Prostate gland (tissue), 2 donors: ENCODE results near the gene FASTKD3. TPM values are rescaled to one million over a fixed set of nuclear protein-coding genes. Genes with fewer than 3 reads are reported as not detected.

ENCODE experiments used
- DNase-seq: peaks from one replicate; pipeline ENCODE4 v3.0.0-alpha.2; 2019; ENCODE audit warnings: low spot score
- H3K27ac ChIP-seq, 2 donors: fragments of 200-600 bp; sonication (generic); 2 replicates each; pipeline ENCODE4 v1.5.1; 2017 to 2019
- H3K27me3 ChIP-seq: fragments of 200-600 bp; sonication (generic); replicated peaks from 2 replicates; pipeline ENCODE4 v1.5.1; 2019; ENCODE audit not compliant: insufficient read depth
- H3K36me3 ChIP-seq, 2 donors: fragments of 200-600 bp; sonication (generic); 1 replicate in 1 of 2; 2 replicates in 1 of 2; pipeline versions ENCODE4 v1.5.1 to v1.8.1; 2017 to 2019
- H3K4me1 ChIP-seq: fragments of 200-600 bp; sonication (generic); replicated peaks from 2 replicates; pipeline ENCODE4 v1.5.1; 2019
- H3K4me3 ChIP-seq, 2 donors: fragments of 200-600 bp; sonication (generic); 2 replicates each; pipeline ENCODE4 v1.5.1; 2017 to 2019
- H3K9me3 ChIP-seq: fragments of 200-600 bp; sonication (generic); 2 replicates; pipeline ENCODE4 v1.5.1; 2017
- POLR2A ChIP-seq: fragments of 450-650 bp; IDR thresholded peaks from one replicate; pipeline ENCODE4 v1.6.1; 2016; ENCODE audit warnings: antibody characterized with exemption, mild to moderate bottlenecking
- POLR2AphosphoS5 ChIP-seq: sonication (generic); formaldehyde crosslinking; IDR thresholded peaks from one replicate; pipeline ENCODE4 v1.6.1; 2017; ENCODE audit warnings: antibody characterized with exemption
- WGBS: methylation state at CpG from one replicate; pipeline ENCODE4 v1.1.5; 2018; 5-methylcytosine and 5-hydroxymethylcytosine counted together
- intact Hi-C: fragments of 100-400 bp; cut with DNase I; formaldehyde crosslinking; loops from one replicate; pipeline ENCODE4 v1.14.2; 2022
- total RNA-seq, 2 donors: library from RNA; depleted of rRNA; stranded (reverse); fragments of >200 nt; gene quantifications; one replicate each; pipeline ENCODE4 v1.1.0, GENCODE V29; 2016
- TF ChIP-seq, protein P1 (sequence below), 4 experiments: fragments of 200-600 bp in 2 of 4; fragments of 450-650 bp in 2 of 4; sonication (generic) in 2 of 4; IDR thresholded peaks; 1 replicate in 3 of 4; 2 replicates in 1 of 4; pipeline ENCODE4 v1.5.1; 2016 to 2019; ENCODE audit warnings: antibody characterized with exemption in 4 of 4, mild to moderate bottlenecking in 2 of 4, moderate library complexity in 2 of 4

The FASTKD3 gene
- total RNA-seq, 2 donors from 2014 or later: 9.7 to 10.7 TPM

DNA sequence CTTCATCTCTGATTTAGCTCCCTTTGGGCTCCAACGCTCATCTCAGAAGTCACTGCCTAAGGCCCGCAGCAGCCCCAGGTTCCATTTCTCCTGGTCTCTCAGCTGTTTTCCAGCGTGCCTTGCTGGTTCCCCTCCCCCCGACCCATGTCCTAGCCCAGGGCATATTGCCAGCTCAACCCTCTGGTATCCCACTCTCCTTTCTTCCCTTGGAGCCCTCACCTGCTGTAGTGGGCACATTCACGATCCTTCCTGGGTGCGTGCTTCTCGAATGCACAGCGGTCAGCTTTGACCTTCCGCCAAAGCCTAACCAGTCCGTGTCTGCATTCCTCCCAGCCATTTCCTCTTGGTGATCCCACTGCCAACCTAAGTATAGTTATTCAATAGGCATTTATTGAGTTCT is 54.0 kb downstream of the FASTKD3 start:
- Histone ChIP-seq H3K36me3 (no peaks in the 10 kb centered on the region), H3K27me3 (no peaks in the 10 kb centered on the region), H3K4me3 (no peak overlapping the region), H3K27ac (peak overlapping the region; percentile 68 to 77), H3K9me3 (no peaks in the 10 kb centered on the region), H3K4me1 (no peaks in the 10 kb centered on the region)
- TF ChIP-seq POLR2AphosphoS5 (no peak), POLR2A (no peak)
- TF ChIP-seq, protein P1, sequence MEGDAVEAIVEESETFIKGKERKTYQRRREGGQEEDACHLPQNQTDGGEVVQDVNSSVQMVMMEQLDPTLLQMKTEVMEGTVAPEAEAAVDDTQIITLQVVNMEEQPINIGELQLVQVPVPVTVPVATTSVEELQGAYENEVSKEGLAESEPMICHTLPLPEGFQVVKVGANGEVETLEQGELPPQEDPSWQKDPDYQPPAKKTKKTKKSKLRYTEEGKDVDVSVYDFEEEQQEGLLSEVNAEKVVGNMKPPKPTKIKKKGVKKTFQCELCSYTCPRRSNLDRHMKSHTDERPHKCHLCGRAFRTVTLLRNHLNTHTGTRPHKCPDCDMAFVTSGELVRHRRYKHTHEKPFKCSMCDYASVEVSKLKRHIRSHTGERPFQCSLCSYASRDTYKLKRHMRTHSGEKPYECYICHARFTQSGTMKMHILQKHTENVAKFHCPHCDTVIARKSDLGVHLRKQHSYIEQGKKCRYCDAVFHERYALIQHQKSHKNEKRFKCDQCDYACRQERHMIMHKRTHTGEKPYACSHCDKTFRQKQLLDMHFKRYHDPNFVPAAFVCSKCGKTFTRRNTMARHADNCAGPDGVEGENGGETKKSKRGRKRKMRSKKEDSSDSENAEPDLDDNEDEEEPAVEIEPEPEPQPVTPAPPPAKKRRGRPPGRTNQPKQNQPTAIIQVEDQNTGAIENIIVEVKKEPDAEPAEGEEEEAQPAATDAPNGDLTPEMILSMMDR (IDR thresholded peaks at IDR 0.05): no peak
- 96% methylated on average over 10 of the region's 10 CpGs for WGBS
- DNase-seq: no peak
- intact Hi-C loops: loop anchor here (2.0 to 10.0 kb wide), 3 partner anchors 62 to 740 kb away; no protein-coding TSS in a partner anchor

DNA sequence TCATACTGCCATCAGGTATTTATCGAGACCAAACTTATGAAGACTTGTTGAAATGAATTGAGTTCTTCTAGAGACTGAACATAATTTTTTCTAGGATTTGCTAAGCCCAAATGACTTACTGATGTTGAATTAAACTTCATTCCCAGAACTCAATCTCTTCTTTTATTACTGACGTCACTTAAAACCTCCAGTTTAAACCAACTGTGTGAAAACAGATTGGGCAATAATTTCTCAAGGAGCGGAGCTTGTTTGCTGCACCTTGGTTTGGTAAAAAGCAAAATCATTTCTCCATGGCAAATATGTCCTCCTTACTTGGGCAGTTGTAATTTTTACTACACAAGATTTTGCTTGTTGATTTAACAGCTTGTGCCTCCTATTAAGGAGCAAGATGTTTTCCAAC is 55.3 kb downstream of the FASTKD3 start:
- no peaks in the 10 kb centered on the region for H3K27me3 ChIP-seq
- DNase-seq: no peak
- H3K9me3 ChIP-seq: no peaks in the 10 kb centered on the region
- TF ChIP-seq POLR2AphosphoS5: no peak
- TF ChIP-seq, protein P1 (IDR thresholded peaks at IDR 0.05): no peak
- no peak for TF ChIP-seq POLR2A
- H3K36me3 ChIP-seq: no peaks in the 10 kb centered on the region
- peak overlapping the region; percentile 68 to 77 for H3K27ac ChIP-seq
- WGBS: 52% methylated on average over 3 of the region's 3 CpGs
- H3K4me3 ChIP-seq: no peak overlapping the region
- intact Hi-C loops: loop anchor here (10.0 kb wide), 2 partner anchors 549 to 739 kb away; no protein-coding TSS in a partner anchor
- no peaks in the 10 kb centered on the region for H3K4me1 ChIP-seq

GRCh38 chr5:7813007-7813406 is 55.8 kb downstream of the FASTKD3 start:
- WGBS: 20% methylated on average over 2 of the region's 2 CpGs
- Histone ChIP-seq H3K36me3 (no peaks in the 10 kb centered on the region), H3K4me1 (no peaks in the 10 kb centered on the region), H3K27ac (peak overlapping the region; percentile 68 to 77), H3K4me3 (no peak overlapping the region), H3K27me3 (no peaks in the 10 kb centered on the region), H3K9me3 (no peaks in the 10 kb centered on the region)
- peak; percentile 65 for TF ChIP-seq POLR2AphosphoS5
- TF ChIP-seq, protein P1 (IDR thresholded peaks at IDR 0.05): no peak
- DNase-seq: no peak
- intact Hi-C loops: loop anchor here (10.0 kb wide), 2 partner anchors 548 to 738 kb away; no protein-coding TSS in a partner anchor

GRCh38 chr5:7811715-7812114 is 57.1 kb downstream of the FASTKD3 start:
- Histone ChIP-seq H3K9me3 (no peaks in the 10 kb centered on the region), H3K27me3 (no peaks in the 10 kb centered on the region), H3K36me3 (no peaks in the 10 kb centered on the region), H3K4me3 (no peak overlapping the region), H3K27ac (peak overlapping the region; percentile 68 to 77), H3K4me1 (no peaks in the 10 kb centered on the region)
- intact Hi-C loops: loop anchor here (10.0 kb wide), 2 partner anchors 547 to 737 kb away; no protein-coding TSS in a partner anchor
- WGBS: 19% methylated on average over 5 of the region's 5 CpGs
- no peak for TF ChIP-seq POLR2A
- peak; percentile 28 for TF ChIP-seq POLR2AphosphoS5
- TF ChIP-seq, protein P1 (IDR thresholded peaks at IDR 0.05): no peak
- DNase-seq: peak; percentile 16

Other genes with a start within 250 kb of the FASTKD3 start
- 1 to 10 TPM in 1 of 2 donors, under 1 TPM in 1; 0.87 to 1.1 TPM for gene CFAP90, start 17.9 kb downstream of the FASTKD3 start, total RNA-seq
- gene MTRR, start 117 bp upstream of the FASTKD3 start, total RNA-seq: 10 to 100 TPM; 34.5 to 64.6 TPM